Suprapubic skin (tissue), 3 donors: ENCODE data around the gene IL19.
"Not testable (repeated sequence)": the region's sequence is repeated elsewhere in the genome, so short reads cannot be mapped to it uniquely, and the experiment has no call there.

Experiments
- POLR2A ChIP-seq, 2 donors: fragments of 450-650 bp; IDR thresholded peaks; one replicate each; pipeline ENCODE4 v1.6.1; 2017; ENCODE audit warnings: antibody characterized with exemption in 2 of 2, mild to moderate bottlenecking in 2 of 2, moderate library complexity in 2 of 2
- TF ChIP-seq, protein P1 (sequence below), 2 donors: fragments of 200-600 bp in 1 of 2; fragments of 450-650 bp in 1 of 2; sonication (generic) in 1 of 2; IDR thresholded peaks; one replicate each; pipeline ENCODE4 v1.5.1; 2016 to 2019; ENCODE audit warnings: antibody characterized with exemption in 2 of 2, mild to moderate bottlenecking in 1 of 2, moderate library complexity in 1 of 2

DNA sequence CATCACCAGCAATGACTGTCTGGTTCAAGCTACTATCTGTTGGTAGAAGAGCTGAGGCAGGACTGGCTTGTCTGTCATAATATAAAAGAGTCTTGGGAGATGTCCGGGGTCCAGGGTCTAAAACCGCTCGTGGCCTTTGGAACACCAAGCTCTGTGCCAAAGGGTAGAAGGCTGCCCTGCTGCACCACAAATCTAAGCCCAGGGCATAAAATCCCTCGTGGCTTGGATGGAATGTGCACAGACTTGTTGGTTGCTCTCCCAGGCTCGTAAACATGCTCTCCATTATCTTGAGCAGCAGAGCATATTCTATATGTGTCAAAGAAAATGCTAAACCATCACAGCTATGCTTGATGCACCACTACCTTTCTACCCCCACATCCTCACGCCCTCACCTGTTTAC is 8.3 kb downstream of the IL19 start:
- TF ChIP-seq, protein P1, sequence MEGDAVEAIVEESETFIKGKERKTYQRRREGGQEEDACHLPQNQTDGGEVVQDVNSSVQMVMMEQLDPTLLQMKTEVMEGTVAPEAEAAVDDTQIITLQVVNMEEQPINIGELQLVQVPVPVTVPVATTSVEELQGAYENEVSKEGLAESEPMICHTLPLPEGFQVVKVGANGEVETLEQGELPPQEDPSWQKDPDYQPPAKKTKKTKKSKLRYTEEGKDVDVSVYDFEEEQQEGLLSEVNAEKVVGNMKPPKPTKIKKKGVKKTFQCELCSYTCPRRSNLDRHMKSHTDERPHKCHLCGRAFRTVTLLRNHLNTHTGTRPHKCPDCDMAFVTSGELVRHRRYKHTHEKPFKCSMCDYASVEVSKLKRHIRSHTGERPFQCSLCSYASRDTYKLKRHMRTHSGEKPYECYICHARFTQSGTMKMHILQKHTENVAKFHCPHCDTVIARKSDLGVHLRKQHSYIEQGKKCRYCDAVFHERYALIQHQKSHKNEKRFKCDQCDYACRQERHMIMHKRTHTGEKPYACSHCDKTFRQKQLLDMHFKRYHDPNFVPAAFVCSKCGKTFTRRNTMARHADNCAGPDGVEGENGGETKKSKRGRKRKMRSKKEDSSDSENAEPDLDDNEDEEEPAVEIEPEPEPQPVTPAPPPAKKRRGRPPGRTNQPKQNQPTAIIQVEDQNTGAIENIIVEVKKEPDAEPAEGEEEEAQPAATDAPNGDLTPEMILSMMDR (IDR thresholded peaks at IDR 0.05), result not testable (repeated sequence)
- TF ChIP-seq POLR2A (IDR thresholded peaks at IDR 0.05), result not testable (repeated sequence)
